Measurements from ENCODE around the gene U2AF2.

Gene U2AF2

GRCh38 chr19:55720801-55721200, 66.0 kb downstream of the U2AF2 start:
- Histone ChIP-seq H3K4me3 (no peak overlapping the region), H3K27ac (no peak overlapping the region)
- TF ChIP-seq, protein P1, sequence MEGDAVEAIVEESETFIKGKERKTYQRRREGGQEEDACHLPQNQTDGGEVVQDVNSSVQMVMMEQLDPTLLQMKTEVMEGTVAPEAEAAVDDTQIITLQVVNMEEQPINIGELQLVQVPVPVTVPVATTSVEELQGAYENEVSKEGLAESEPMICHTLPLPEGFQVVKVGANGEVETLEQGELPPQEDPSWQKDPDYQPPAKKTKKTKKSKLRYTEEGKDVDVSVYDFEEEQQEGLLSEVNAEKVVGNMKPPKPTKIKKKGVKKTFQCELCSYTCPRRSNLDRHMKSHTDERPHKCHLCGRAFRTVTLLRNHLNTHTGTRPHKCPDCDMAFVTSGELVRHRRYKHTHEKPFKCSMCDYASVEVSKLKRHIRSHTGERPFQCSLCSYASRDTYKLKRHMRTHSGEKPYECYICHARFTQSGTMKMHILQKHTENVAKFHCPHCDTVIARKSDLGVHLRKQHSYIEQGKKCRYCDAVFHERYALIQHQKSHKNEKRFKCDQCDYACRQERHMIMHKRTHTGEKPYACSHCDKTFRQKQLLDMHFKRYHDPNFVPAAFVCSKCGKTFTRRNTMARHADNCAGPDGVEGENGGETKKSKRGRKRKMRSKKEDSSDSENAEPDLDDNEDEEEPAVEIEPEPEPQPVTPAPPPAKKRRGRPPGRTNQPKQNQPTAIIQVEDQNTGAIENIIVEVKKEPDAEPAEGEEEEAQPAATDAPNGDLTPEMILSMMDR (IDR thresholded peaks at IDR 0.05): no peak
- no peak for DNase-seq (ENCODE audit: low spot score)

- H3K27ac ChIP-seq: no peak overlapping the region
- DNase-seq (ENCODE audit: low spot score): no peak
- TF ChIP-seq, protein P1 (IDR thresholded peaks at IDR 0.05): no peak
- H3K4me3 ChIP-seq: no peak overlapping the region
Observed at GRCh38 chr19:55723491-55723890, 68.7 kb downstream of the U2AF2 start.
